UCSD-AML1 (cell line): ENCODE results near the gene WNK1.
"Not testable (repeated sequence)": the region's sequence is repeated elsewhere in the genome, so short reads cannot be mapped to it uniquely, and the experiment has no call there.

Experiments
- DNase-seq: peaks from one replicate; lab custom pipeline; 2025; ENCODE audit not compliant: unreplicated experiment; lab: John Stamatoyannopoulos, UW

Gene WNK1

GRCh38 chr12:777550-778047 lies 25.2 kb downstream of the WNK1 start:
- no peak for DNase-seq

- no peak for DNase-seq
These were observed 26.2 kb downstream of the WNK1 start for GRCh38 chr12:778615-779014.

- no peak for DNase-seq
These were observed 27.7 kb downstream of the WNK1 start for GRCh38 chr12:779745-780734.

GRCh38 chr12:780750-781379 lies 28.5 kb downstream of the WNK1 start:
- no peak for DNase-seq

GRCh38 chr12:785706-786105 lies 33.3 kb downstream of the WNK1 start:
- no peak for DNase-seq

GRCh38 chr12:788288-788687 lies 35.9 kb downstream of the WNK1 start:
- no peak for DNase-seq

- not testable (repeated sequence) for DNase-seq
These were observed 36.4 kb downstream of the WNK1 start for GRCh38 chr12:788762-789161.

GRCh38 chr12:789852-790563 lies 37.6 kb downstream of the WNK1 start:
- no peak for DNase-seq

GRCh38 chr12:790608-791007 lies 38.2 kb downstream of the WNK1 start:
- no peak for DNase-seq

- DNase-seq: no peak
These were observed 40.7 kb downstream of the WNK1 start for GRCh38 chr12:793037-793436.

- no peak for DNase-seq
These were observed 41.3 kb downstream of the WNK1 start for GRCh38 chr12:793711-794110.

GRCh38 chr12:795305-795704 lies 42.9 kb downstream of the WNK1 start:
- DNase-seq: no peak

- DNase-seq: no peak
These were observed 48.0 kb downstream of the WNK1 start for GRCh38 chr12:800401-800800.

- no peak for DNase-seq
These were observed 50.1 kb downstream of the WNK1 start for GRCh38 chr12:802242-803120.

- DNase-seq: no peak
These were observed 52.7 kb downstream of the WNK1 start for GRCh38 chr12:805022-805632.

- DNase-seq: no peak
These were observed 53.9 kb downstream of the WNK1 start for GRCh38 chr12:806200-806791.

GRCh38 chr12:807041-807735 lies 54.8 kb downstream of the WNK1 start:
- no peak for DNase-seq

- no peak for DNase-seq
These were observed 57.7 kb downstream of the WNK1 start for GRCh38 chr12:810116-810515.
